Prostate gland (tissue), 2 donors: Measurements from ENCODE around the gene GFOD2. TPM values are rescaled to one million over a fixed set of nuclear protein-coding genes. Genes with fewer than 3 reads are reported as not detected.

Source experiments
- DNase-seq: peaks from one replicate; pipeline ENCODE4 v3.0.0-alpha.2; 2019; ENCODE audit warnings: low spot score
- H3K27ac ChIP-seq, 2 donors: fragments of 200-600 bp; sonication (generic); 2 replicates each; pipeline ENCODE4 v1.5.1; 2017 to 2019
- H3K27me3 ChIP-seq: fragments of 200-600 bp; sonication (generic); replicated peaks from 2 replicates; pipeline ENCODE4 v1.5.1; 2019; ENCODE audit not compliant: insufficient read depth
- H3K36me3 ChIP-seq, 2 donors: fragments of 200-600 bp; sonication (generic); 1 replicate in 1 of 2; 2 replicates in 1 of 2; pipeline versions ENCODE4 v1.5.1 to v1.8.1; 2017 to 2019
- H3K4me1 ChIP-seq: fragments of 200-600 bp; sonication (generic); replicated peaks from 2 replicates; pipeline ENCODE4 v1.5.1; 2019
- H3K4me3 ChIP-seq, 2 donors: fragments of 200-600 bp; sonication (generic); 2 replicates each; pipeline ENCODE4 v1.5.1; 2017 to 2019
- H3K9me3 ChIP-seq: fragments of 200-600 bp; sonication (generic); 2 replicates; pipeline ENCODE4 v1.5.1; 2017
- CTCF ChIP-seq, 4 experiments: fragments of 200-600 bp in 2 of 4; fragments of 450-650 bp in 2 of 4; sonication (generic) in 2 of 4; IDR thresholded peaks; 1 replicate in 3 of 4; 2 replicates in 1 of 4; pipeline ENCODE4 v1.5.1; 2016 to 2019; ENCODE audit warnings: antibody characterized with exemption in 4 of 4, mild to moderate bottlenecking in 2 of 4, moderate library complexity in 2 of 4
- POLR2A ChIP-seq: fragments of 450-650 bp; IDR thresholded peaks from one replicate; pipeline ENCODE4 v1.6.1; 2016; ENCODE audit warnings: antibody characterized with exemption, mild to moderate bottlenecking
- POLR2AphosphoS5 ChIP-seq: sonication (generic); formaldehyde crosslinking; IDR thresholded peaks from one replicate; pipeline ENCODE4 v1.6.1; 2017; ENCODE audit warnings: antibody characterized with exemption
- WGBS: methylation state at CpG from one replicate; pipeline ENCODE4 v1.1.5; 2018; 5-methylcytosine and 5-hydroxymethylcytosine counted together
- intact Hi-C: fragments of 100-400 bp; cut with DNase I; formaldehyde crosslinking; loops from one replicate; pipeline ENCODE4 v1.14.2; 2022
- total RNA-seq, 2 donors: library from RNA; depleted of rRNA; stranded (reverse); fragments of >200 nt; gene quantifications; one replicate each; pipeline ENCODE4 v1.1.0, GENCODE V29; 2016

GFOD2 gene
- total RNA-seq, 2 donors from 2014 or later = 16.0 to 27.4 TPM

DNA sequence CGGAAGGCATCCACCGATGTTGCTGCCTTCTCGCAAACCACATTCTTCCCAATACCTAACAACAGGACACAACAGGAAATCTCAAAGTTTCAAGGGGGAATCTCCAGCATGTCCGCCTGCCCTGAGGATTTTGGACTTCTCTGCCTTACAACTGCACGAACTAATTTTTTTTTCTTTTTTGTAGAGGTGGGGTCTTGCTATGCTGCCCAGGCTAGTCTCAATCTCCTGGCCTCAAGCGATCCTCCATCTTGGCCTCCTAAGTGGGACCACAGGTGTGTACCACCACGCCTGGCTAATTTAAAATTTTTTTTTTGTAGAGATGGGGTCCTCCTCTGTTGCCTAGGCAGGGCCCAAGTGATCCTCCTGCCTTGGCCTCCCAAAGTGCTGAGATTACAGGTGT is 43.1 kb downstream of the GFOD2 start:
- intact Hi-C loops = loop anchor here (10.0 kb wide), 1 partner anchor 129 kb away; the partner anchor contains the start of genes RANBP10 and TSNAXIP1
- peak overlapping the region in 1 of 2 donors; percentile 29 for H3K27ac ChIP-seq
- 95% methylated on average over 7 of the region's 7 CpGs for WGBS

GRCh38 chr16:67675579-67675935 is 43.6 kb downstream of the GFOD2 start:
- WGBS = 96% methylated on average over 17 of the region's 17 CpGs
- intact Hi-C loops = loop anchor here (10.0 kb wide), 1 partner anchor 129 kb away; the partner anchor contains the start of genes RANBP10 and TSNAXIP1

More for the DNA sequence above, 43.1 kb downstream of the GFOD2 start:
- Histone ChIP-seq H3K36me3 (no peaks in the 10 kb centered on the region), H3K4me1 (peaks cover 12% of the 10 kb centered on the region), H3K4me3 (no peak overlapping the region), H3K9me3 (no peaks in the 10 kb centered on the region), H3K27me3 (no peaks in the 10 kb centered on the region)
- no peak for DNase-seq
- TF ChIP-seq CTCF (IDR thresholded peaks at IDR 0.05) = no peak
- no peak for TF ChIP-seq POLR2A
- TF ChIP-seq POLR2AphosphoS5 = no peak

DNA sequence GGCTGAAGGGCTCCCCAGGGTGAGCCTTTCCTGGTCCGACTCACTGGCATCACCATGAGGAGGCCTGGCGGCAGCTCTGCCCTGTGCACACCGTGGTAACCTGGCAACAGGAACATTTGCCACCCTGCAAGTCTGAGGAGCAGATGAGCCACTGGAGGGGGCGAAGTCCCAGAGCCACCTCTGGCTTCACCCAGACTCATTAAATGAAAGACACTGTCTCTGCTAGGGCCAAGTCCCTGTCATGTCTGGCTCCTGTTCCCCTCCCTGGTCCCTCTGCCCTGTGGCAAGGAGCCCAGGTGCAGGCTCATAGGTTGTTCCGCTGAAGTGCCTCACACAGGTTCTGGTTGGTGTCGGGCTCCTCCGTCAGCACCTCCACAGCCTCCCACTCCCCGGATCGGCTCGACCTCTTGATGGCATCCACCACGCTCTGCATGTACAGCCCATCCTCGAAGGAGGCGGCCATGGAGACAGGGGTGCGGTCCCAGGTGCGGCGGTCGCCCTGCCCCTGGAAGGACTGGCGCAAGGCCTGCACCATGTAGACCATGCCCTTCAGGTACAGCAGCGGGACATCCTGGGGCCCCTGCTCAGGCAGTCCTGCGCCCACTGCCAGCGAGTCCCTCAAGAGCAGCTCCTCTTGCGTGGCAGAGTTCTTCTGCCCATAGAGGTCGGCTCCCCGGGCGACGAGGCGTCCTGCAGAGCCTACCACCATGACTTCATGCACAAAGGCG is 44.1 kb downstream of the GFOD2 start:
- Histone ChIP-seq H3K4me3 (no peak overlapping the region), H3K27ac (no peak overlapping the region), H3K9me3 (no peaks in the 10 kb centered on the region), H3K27me3 (no peaks in the 10 kb centered on the region), H3K36me3 (no peaks in the 10 kb centered on the region), H3K4me1 (peaks cover 12% of the 10 kb centered on the region)
- 95% methylated on average over 28 of the region's 28 CpGs for WGBS
- intact Hi-C loops = loop anchor here (5.0 to 10.0 kb wide), 2 partner anchors 130 to 252 kb away; partner anchors contain the start of genes RANBP10 and TSNAXIP1
- TF ChIP-seq POLR2A = no peak
- no peak for TF ChIP-seq CTCF (IDR thresholded peaks at IDR 0.05)
- TF ChIP-seq POLR2AphosphoS5 = no peak
- DNase-seq = no peak

More at GRCh38 chr16:67675579-67675935, 43.6 kb downstream of the GFOD2 start:
- H3K4me3 ChIP-seq = no peak overlapping the region
- no peaks in the 10 kb centered on the region for H3K9me3 ChIP-seq
- no peak for TF ChIP-seq POLR2A
- TF ChIP-seq POLR2AphosphoS5 = no peak
- TF ChIP-seq CTCF (IDR thresholded peaks at IDR 0.05) = no peak
- peaks cover 12% of the 10 kb centered on the region for H3K4me1 ChIP-seq
- no peaks in the 10 kb centered on the region for H3K27me3 ChIP-seq
- H3K36me3 ChIP-seq = no peaks in the 10 kb centered on the region
- H3K27ac ChIP-seq = peak overlapping the region in 1 of 2 donors; percentile 29
- no peak for DNase-seq

DNA sequence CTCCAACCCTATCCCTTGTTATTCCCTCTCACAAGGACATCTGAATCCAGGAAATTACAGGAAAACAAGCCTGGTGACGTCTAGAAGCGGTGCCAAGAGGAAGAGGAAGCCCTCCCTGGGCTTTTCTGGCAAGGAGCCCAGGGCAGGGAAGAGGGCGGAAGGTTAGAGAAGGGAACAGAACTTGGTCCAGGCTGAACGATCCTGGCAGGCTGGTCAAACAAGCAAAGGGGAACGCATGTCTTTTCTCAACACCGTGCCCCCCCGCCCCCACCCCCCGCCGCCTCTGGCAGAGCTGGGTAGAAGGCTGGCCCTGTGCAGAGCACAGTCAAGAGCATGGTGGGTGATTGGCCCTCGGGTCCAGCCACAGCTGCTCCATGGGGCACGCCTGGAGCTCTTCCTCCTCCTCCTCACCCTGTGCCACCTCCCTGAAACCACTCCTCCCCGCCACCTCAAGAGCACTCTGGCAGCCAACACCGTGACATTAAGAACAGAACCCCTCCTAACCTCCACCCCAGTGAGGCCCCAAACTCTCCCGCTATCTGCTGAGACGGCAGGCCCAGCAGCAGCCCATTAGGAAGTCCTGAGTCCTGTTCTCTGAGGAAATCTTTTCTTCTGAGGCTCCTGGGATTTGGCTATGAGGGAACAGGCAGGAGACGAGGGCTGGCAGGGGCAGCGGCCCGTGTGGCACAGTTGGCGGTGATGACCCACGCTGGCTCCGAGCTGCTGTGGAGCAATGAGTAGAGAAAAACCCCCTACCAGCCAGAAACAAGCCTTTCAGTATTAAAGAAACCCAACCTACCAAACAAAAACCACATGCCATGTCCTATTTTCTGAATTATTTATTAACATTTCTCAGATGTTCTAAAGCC is 45.2 kb downstream of the GFOD2 start:
- WGBS = 34% methylated on average over 20 of the region's 21 CpGs
- no peak for DNase-seq
- H3K4me3 ChIP-seq = no peak overlapping the region
- peaks cover 12% of the 10 kb centered on the region for H3K4me1 ChIP-seq
- intact Hi-C loops = loop anchor here (5.0 to 10.0 kb wide), 2 partner anchors 131 to 253 kb away; partner anchors contain the start of genes RANBP10 and TSNAXIP1
- no peaks in the 10 kb centered on the region for H3K36me3 ChIP-seq
- no peak for TF ChIP-seq POLR2AphosphoS5
- TF ChIP-seq POLR2A = no peak
- no peak for TF ChIP-seq CTCF (IDR thresholded peaks at IDR 0.05)
- H3K27me3 ChIP-seq = no peaks in the 10 kb centered on the region
- no peaks in the 10 kb centered on the region for H3K9me3 ChIP-seq
- H3K27ac ChIP-seq = peak overlapping the region; percentile 56 to 57
